Panc1 (cell line): ENCODE data around the gene EMILIN3. TPM values are rescaled to one million over a fixed set of nuclear protein-coding genes. Genes with fewer than 3 reads are reported as not detected.
A peak's percentile ranks its signal among the peaks of the same experiment; 100 is the strongest.

Experiments
- ATAC-seq: fragments of 200-7000 bp; cut with Tn5 transposase; 2 replicates; pipeline ENCODE4 v1.9.1; 2020; ENCODE audit warnings: mild to moderate bottlenecking, moderate library complexity
- BruUV-seq: library from RNA; stranded (reverse); fragments of 400-500 nt; replicated peaks from 2 replicates; lab custom pipeline; 2021; lab: Mats Ljungman, UMichigan
- CTCF ChIA-PET: fragments of 300-600 bp; sonication (Branson Sonifier 250); formaldehyde crosslinking; loops from one replicate; lab custom pipeline; 2022; ENCODE audit warnings: antibody characterized with exemption; lab: Charles Lee
- POLR2A ChIA-PET: fragments of 300-600 bp; sonication (Branson Sonifier 250); formaldehyde crosslinking; loops from one replicate; lab custom pipeline; 2022; ENCODE audit warnings: antibody characterized with exemption; lab: Charles Lee
- DNase-seq: peaks from one replicate; pipeline ENCODE4 v3.0.0-alpha.2; 2010; ENCODE audit warnings: low read depth, low spot score
- H3K27ac ChIP-seq: 2 replicates; pipeline ENCODE4 v1.5.1; 2011; ENCODE audit warnings: mild to moderate bottlenecking, low read length, inconsistent platforms
- H3K27me3 ChIP-seq: fragments of 200-500 bp; sonication (Bioruptor generic); 2 replicates; pipeline ENCODE4 v1.6.0; 2014; ENCODE audit warnings: low read length, inconsistent platforms; ENCODE audit not compliant: control insufficient read depth, insufficient read depth
- H3K36me3 ChIP-seq: fragments of 200-500 bp; sonication (Bioruptor generic); 2 replicates; pipeline ENCODE4 v1.5.1; 2014; ENCODE audit warnings: inconsistent platforms, mild to moderate bottlenecking, low read length, moderate library complexity; ENCODE audit not compliant: control insufficient read depth, insufficient read depth
- H3K4me1 ChIP-seq: 2 replicates; pipeline ENCODE4 v1.5.1; 2011; ENCODE audit warnings: inconsistent platforms, mild to moderate bottlenecking, low read length, moderate library complexity; ENCODE audit not compliant: control insufficient read depth, insufficient read depth
- H3K4me3 ChIP-seq, 2 experiments: 2 replicates each; pipeline ENCODE4 v1.5.1; 2011 to 2012; ENCODE audit warnings: low read depth in 2 of 2, low read length in 2 of 2, mild to moderate bottlenecking in 2 of 2, inconsistent platforms in 1 of 2, moderate library complexity in 1 of 2
- H3K9me3 ChIP-seq: fragments of 200-500 bp; sonication (Bioruptor generic); 2 replicates; pipeline ENCODE4 v1.5.1; 2014; ENCODE audit warnings: low read depth, mild to moderate bottlenecking, inconsistent platforms, low read length, moderate library complexity; ENCODE audit not compliant: control insufficient read depth, insufficient read depth
- POLR2AphosphoS5 ChIP-seq: IDR thresholded peaks from 2 replicates; pipeline ENCODE4 v1.6.1; 2012; ENCODE audit warnings: mild to moderate bottlenecking, low read depth, low read length, moderate library complexity
- SIN3A ChIP-seq: IDR thresholded peaks from 2 replicates; pipeline ENCODE4 v1.6.1; 2012; ENCODE audit warnings: low read depth, mild to moderate bottlenecking, low read length, moderate library complexity, borderline replicate concordance; ENCODE audit not compliant: insufficient read depth
- TCF7L2 ChIP-seq: IDR thresholded peaks from 2 replicates; pipeline ENCODE4 v1.6.1; 2011; ENCODE audit warnings: mild to moderate bottlenecking, low read depth, low read length, inconsistent platforms
- in situ Hi-C: cut with HindIII; loops from 2 replicates; pipeline ENCODE4 v1.10.0; 2016; ENCODE audit warnings: low sequenced_read_pairs, low pct_unique_long_range_greater_than_20kb
- intact Hi-C: fragments of 100-400 bp; cut with micrococcal nuclease; formaldehyde crosslinking; loops from one replicate; pipeline ENCODE4 v1.10.0; 2022; ENCODE audit not compliant: unreplicated experiment
- total RNA-seq: library from RNA; stranded (reverse); gene quantifications from one replicate; pipeline ENCODE4 v1.2.1, GENCODE V29; 2021; ENCODE audit not compliant: unreplicated experiment
- TF ChIP-seq, protein P1 (sequence below): fragments of 450-650 bp; IDR thresholded peaks from 2 replicates; pipeline ENCODE4 v1.5.1; 2017; ENCODE audit warnings: mild to moderate bottlenecking
- TF ChIP-seq, protein P2 (sequence below), 2 experiments: IDR thresholded peaks; 2 replicates each; pipeline ENCODE4 v1.6.1; 2011 to 2012; ENCODE audit warnings: low read depth in 2 of 2, control low read depth in 1 of 2, low read length in 1 of 2, mild to moderate bottlenecking in 1 of 2, moderate library complexity in 1 of 2; ENCODE audit not compliant: insufficient read depth in 1 of 2

Gene EMILIN3
- total RNA-seq, 1 experiment from 2014 or later, result 0.54 TPM

DNA sequence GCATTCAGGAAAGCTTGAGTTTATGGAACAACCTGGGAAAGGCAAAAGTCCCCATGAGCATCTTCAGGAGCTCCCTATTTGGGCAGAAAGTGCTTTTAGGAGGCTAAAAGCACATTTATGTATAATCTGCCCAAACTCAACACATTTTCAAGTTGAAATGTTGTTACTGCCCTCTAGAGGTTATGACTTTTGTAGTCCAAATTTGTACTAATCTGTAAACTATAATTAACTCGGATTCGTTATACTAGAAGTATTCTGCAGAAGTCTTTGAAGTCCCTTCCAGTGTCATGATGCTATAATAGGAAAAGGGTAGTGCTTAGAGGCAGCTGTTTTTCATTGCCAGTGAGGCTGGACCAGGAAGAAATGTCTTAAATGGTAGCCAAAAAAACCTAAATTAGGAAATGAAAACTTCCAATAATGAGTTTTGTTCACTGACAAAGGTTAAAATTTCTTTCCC, 44.8 kb upstream of the EMILIN3 start:
- ATAC-seq, result no peak
- ChIA-PET CTCF (no interaction called here), POLR2A (no interaction called here)
- Histone ChIP-seq H3K9me3 (no peaks in the 10 kb centered on the region), H3K4me3 (no peak overlapping the region), H3K36me3 (peaks cover 3% of the 10 kb centered on the region), H3K27me3 (no peaks in the 10 kb centered on the region), H3K27ac (no peak overlapping the region), H3K4me1 (no peaks in the 10 kb centered on the region)
- BruUV-seq, result no TSS peak
- intact Hi-C loops, result no loop called here
- DNase-seq, result no peak
- no peak for TF ChIP-seq SIN3A
- TF ChIP-seq, protein P1, sequence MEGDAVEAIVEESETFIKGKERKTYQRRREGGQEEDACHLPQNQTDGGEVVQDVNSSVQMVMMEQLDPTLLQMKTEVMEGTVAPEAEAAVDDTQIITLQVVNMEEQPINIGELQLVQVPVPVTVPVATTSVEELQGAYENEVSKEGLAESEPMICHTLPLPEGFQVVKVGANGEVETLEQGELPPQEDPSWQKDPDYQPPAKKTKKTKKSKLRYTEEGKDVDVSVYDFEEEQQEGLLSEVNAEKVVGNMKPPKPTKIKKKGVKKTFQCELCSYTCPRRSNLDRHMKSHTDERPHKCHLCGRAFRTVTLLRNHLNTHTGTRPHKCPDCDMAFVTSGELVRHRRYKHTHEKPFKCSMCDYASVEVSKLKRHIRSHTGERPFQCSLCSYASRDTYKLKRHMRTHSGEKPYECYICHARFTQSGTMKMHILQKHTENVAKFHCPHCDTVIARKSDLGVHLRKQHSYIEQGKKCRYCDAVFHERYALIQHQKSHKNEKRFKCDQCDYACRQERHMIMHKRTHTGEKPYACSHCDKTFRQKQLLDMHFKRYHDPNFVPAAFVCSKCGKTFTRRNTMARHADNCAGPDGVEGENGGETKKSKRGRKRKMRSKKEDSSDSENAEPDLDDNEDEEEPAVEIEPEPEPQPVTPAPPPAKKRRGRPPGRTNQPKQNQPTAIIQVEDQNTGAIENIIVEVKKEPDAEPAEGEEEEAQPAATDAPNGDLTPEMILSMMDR, result peak; percentile 57
- in situ Hi-C loops, result no loop called here

DNA sequence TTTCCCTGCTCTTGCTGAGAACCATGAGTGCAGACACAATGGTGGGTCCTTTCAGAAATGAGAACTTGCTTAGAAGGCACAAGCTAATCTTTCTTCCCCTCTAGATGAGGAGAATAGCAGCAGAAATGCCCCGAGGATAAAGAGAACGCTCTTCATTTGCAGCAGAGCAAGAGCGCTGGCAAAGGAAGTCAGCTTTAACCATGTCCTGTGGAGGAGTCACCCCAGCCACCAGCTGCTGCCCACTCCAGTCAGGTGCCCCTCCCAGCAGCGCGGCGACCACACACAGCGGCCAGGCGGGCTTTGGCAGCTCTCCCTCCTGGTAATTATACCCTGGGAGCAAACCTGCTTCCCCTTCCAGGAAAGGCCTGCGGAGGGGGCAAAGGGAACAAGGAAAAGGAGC, 42.4 kb upstream of the EMILIN3 start:
- intact Hi-C loops (no loop called here), in situ Hi-C loops (no loop called here)
- H3K27me3 ChIP-seq, result no peaks in the 10 kb centered on the region
- H3K27ac ChIP-seq, result no peak overlapping the region
- no peaks in the 10 kb centered on the region for H3K4me1 ChIP-seq
- no peak overlapping the region for H3K4me3 ChIP-seq
- no TSS peak for BruUV-seq
- DNase-seq (no peak), ATAC-seq (no peak)
- TF ChIP-seq, protein P2, sequence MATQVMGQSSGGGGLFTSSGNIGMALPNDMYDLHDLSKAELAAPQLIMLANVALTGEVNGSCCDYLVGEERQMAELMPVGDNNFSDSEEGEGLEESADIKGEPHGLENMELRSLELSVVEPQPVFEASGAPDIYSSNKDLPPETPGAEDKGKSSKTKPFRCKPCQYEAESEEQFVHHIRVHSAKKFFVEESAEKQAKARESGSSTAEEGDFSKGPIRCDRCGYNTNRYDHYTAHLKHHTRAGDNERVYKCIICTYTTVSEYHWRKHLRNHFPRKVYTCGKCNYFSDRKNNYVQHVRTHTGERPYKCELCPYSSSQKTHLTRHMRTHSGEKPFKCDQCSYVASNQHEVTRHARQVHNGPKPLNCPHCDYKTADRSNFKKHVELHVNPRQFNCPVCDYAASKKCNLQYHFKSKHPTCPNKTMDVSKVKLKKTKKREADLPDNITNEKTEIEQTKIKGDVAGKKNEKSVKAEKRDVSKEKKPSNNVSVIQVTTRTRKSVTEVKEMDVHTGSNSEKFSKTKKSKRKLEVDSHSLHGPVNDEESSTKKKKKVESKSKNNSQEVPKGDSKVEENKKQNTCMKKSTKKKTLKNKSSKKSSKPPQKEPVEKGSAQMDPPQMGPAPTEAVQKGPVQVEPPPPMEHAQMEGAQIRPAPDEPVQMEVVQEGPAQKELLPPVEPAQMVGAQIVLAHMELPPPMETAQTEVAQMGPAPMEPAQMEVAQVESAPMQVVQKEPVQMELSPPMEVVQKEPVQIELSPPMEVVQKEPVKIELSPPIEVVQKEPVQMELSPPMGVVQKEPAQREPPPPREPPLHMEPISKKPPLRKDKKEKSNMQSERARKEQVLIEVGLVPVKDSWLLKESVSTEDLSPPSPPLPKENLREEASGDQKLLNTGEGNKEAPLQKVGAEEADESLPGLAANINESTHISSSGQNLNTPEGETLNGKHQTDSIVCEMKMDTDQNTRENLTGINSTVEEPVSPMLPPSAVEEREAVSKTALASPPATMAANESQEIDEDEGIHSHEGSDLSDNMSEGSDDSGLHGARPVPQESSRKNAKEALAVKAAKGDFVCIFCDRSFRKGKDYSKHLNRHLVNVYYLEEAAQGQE (IDR thresholded peaks at IDR 0.05; ENCODE audit: insufficient read depth in 1 of 2, low read depth in 2 of 2, low read length in 1 of 2), result no peak
- TF ChIP-seq, protein P1, result no peak
- TF ChIP-seq TCF7L2, result no peak
- no peak for TF ChIP-seq POLR2AphosphoS5
- TF ChIP-seq SIN3A, result no peak
- ChIA-PET POLR2A (no interaction called here), CTCF (no interaction called here)
- H3K9me3 ChIP-seq, result no peaks in the 10 kb centered on the region
- H3K36me3 ChIP-seq, result peaks cover 7% of the 10 kb centered on the region; the same call in 1 of the 2 replicates
